ENCODE measurements around the gene DLG2.

Gene DLG2

DNA sequence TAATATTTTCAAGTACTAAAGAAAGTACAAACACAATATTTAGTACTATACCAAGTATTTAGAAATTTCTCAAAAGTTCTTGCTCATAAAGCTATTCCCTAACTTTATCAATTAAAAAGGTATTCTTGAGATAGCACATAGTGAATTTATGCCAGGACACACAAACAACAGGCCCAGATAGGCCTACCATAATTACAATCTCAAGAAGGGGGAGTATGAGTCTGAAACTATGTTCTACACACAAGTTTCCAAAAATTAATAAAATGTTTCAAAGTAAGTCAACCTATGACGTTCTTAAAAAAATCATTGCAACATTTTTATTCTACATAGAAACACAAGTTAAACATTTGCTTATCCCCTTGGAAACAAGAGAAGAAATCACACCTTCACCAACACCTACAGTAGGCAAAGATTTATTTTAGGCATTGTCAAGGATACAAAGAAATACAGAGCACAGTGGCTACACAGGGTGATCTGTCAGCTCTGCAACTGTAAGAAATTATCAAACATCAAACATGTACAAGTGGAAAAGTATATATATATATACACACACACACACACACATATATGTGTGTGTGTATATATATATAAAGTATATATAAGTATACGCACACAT is 1497.1 kb downstream of the DLG2 start:
- no peak for DNase-seq (ENCODE audit: low read depth in 2 of 2)

DNA sequence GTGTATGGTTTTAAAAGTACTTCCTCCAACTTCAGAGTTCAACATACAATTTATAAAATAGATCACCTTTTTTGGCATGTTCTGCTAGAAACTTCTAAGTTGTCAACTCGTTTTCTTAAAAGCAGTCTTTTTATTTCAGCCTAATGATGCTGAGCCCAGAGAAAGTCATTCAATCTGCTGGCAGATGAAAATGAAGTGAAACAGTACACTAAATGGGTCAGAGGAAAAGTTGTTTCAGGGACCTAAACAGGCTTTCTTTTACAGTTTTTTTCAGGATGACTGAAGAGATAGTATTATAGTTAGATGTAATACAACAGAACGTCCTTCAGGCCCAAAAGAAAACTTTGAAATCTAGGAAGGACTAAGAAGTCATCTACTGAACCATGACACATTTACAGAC is 1498.3 kb downstream of the DLG2 start:
- DNase-seq (ENCODE audit: low read depth in 2 of 2), result no peak

DNA sequence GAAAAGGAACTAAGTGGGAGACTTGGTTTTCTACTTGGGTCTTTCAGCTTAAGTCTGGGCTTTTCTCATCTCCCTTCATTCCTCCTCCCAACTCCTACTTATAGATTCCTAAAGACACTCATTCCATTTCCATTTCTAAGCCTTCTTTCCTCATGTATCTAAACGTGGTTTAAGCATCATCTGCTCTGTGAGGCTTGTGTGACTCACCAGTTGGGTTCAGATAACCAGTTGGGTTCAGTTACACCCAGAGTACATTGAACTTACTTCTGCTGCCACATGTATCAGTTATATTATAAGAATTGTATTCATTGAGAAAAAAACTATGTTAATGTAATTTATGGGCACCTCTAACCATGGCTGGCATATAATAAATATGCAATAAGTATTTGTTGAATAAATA is 1509.8 kb downstream of the DLG2 start:
- no peak for DNase-seq (ENCODE audit: low read depth in 2 of 2)

GRCh38 chr11:84106541-84106940 is 1520.6 kb downstream of the DLG2 start:
- DNase-seq (ENCODE audit: low read depth in 2 of 2), result no peak

- DNase-seq (ENCODE audit: low read depth in 2 of 2), result no peak
Measured at GRCh38 chr11:84105148-84105547, 1522.0 kb downstream of the DLG2 start.

DNA sequence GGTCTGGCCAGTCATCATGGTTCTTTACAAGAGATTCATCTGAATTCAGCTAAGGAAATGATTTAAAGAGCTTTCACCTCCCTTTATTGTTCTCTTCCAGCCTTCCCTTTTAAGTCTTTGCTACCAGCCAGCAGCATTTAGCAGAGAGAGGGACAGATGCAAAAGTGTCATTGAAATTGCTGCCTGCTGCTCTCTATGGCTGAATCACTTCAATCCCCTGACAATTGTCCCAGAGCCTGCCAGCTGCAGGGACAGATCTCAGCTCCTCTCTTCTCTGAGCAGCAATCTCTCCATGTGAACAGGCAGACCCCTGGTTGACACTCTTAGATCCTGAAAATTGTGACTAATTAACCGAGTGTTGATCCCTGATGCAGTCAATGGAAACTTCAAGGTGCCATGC is 1524.0 kb downstream of the DLG2 start:
- DNase-seq (ENCODE audit: low read depth in 2 of 2), result no peak

GRCh38 chr11:84097186-84097585 is 1530.0 kb downstream of the DLG2 start:
- no peak for DNase-seq (ENCODE audit: low read depth in 2 of 2)

DNA sequence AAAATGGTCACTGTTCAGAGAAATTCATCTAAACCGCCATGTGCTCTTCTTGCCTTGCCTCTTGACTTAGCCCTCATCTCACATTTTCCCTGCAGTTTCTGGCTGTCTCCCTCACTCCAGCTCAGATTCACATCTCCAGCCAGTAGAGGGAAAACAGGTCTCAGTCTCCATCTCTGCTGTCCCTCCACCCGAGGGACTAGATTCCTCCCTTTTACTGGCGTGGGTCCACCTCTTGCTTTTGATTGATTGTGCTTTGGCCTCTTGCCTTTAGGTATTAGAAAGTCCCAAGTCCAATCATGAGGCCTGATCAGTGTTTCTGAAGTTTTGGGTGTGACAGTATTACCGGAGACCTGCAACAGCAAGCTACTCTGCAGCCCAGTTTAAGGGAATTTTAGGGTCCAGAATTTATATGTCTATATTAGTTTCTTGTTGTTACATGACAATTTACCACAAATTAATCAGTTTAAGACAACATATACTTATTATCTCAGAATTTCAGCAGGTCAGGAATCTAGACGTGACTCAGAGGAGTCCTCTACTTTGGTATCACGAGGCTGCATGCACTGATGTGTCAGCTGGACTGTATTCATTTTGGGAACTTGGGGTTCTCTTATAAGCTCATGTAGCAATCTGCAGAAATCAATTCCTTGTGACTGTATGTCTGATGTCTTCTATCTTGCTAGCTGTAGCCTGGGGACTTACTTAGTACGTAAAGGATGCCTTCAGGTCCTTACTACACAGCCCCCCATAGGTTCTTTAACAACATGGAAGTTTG is 1535.7 kb downstream of the DLG2 start:
- no peak for DNase-seq (ENCODE audit: low read depth in 2 of 2)

- DNase-seq (ENCODE audit: low read depth in 2 of 2), result no peak
Measured at GRCh38 chr11:84089072-84090057, 1537.8 kb downstream of the DLG2 start.

GRCh38 chr11:84071851-84072250 is 1555.3 kb downstream of the DLG2 start:
- DNase-seq (ENCODE audit: low read depth in 2 of 2), result no peak

- DNase-seq (ENCODE audit: low read depth in 2 of 2), result no peak
Measured at GRCh38 chr11:84069048-84069447, 1558.1 kb downstream of the DLG2 start.

DNA sequence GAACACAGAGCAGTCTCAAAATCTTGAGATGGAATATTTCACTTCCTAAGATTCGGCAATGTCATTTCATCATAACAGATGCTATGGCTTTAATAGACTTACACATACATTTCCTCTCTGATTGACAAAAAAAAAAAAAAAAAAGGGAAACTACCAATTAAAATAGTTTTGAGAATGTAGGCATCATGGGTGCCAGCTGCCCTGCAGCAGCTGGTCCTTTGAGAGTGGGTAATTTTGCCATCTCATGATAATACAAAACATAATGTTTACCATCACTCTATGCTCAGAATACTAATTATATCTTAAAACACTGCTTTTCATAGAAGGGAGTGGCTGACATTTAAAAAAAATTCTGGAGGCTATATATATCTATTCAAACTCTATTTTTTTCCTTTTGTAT is 1565.4 kb downstream of the DLG2 start:
- no peak for DNase-seq (ENCODE audit: low read depth in 2 of 2)

DNA sequence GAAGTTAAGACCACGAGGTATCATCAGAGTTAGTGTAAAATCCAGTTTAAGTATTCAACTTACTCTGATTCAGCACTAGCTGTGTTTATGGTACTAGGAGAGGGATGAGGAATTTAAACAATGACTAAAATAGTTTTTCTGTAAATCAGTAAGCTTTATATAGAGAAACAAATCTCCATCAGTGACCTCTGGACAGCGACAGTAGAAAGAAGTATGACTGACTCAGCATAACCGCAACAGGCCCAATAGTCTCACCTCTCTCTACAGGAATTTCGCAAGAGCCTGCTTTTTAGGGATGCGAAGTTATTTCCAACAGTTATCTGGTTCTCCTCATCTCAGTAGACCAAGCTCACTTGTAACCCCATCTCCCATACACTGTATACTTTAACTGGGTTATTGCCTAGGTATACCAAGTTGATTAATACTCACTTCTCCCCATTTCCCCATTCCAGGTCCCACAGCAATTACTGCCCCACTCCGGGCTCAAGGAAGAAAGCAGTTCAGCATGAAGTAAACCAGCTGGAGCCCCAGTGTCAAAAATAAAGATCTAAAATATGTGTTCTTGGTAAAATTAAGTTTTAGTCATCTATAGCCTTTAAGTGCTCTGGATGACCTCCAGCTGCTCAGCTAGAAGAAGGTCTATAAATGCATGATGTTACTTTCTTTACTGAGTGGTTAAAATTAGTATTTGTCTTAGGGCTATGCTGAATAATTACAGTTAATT is 1570.3 kb downstream of the DLG2 start:
- DNase-seq (ENCODE audit: low read depth in 2 of 2), result no peak

GRCh38 chr11:84045146-84045545 is 1582.0 kb downstream of the DLG2 start:
- no peak for DNase-seq (ENCODE audit: low read depth in 2 of 2)

GRCh38 chr11:84044706-84045105 is 1582.4 kb downstream of the DLG2 start:
- no peak for DNase-seq (ENCODE audit: low read depth in 2 of 2)

DNA sequence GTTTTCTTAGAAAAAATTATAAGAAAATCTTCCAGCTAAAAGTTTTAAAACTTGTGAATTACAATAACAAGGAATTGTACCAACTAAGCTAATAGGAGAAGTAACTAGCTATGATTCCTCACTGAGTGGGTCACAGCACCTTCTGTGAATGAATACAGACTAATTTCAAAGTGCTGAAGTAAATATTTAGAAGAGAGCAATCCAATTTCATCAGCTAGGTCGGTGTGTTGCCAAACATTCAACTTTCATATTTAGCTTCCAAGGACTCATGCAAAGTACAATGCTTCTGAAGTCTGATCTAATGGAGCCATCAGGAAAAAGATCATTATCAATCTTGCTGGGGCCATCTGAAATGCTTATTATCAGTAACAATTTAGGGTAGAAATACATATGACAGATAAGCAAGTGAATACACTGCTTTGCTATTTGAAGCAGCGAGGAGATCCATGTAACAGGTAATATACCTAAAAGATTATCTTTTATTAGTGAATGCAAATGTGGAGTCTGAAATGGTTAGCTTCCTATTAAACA is 1590.4 kb downstream of the DLG2 start:
- DNase-seq (ENCODE audit: low read depth in 2 of 2), result no peak

DNA sequence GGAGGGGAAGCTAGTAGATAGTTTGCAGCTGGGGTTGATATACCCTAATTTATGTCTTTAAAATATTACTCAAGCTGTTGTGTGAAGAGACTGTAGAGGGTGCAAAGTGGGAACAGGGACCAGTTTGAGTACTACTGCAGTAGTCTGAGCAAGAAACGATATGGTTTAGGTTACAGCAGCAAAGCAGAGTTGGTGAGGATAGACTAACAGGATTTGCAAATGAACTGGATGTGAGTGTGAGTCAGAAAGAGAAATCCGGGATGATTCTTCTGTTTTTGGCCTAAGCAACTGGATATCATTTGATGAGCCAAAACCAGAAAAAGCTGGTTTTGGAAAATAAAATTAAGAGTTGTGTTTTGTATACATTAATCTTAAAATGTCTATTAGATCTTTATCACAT is 1591.5 kb downstream of the DLG2 start:
- DNase-seq (ENCODE audit: low read depth in 2 of 2), result no peak

DNA sequence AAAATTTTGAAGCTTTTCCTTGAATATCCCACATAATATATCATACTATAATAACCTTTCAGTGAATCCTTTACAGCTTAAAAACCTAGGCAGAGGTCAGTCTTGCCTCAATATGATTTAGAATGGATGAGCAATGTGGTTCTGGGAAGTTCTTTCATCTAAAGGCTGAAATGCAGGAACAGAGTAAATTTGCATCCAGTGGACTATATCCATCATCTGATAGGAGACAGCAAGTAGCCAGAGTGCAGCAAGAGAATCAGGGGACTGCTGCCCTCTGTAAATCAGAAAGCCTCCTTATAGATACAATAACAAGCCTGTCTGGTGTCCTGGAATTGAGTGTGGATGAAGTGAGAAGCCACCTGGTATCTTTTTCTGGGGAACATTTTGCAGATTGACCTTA is 1592.7 kb downstream of the DLG2 start:
- DNase-seq (ENCODE audit: low read depth in 2 of 2), result no peak

- DNase-seq (ENCODE audit: low read depth in 2 of 2), result no peak
Measured at GRCh38 chr11:84024266-84024665, 1602.9 kb downstream of the DLG2 start.

- DNase-seq (ENCODE audit: low read depth in 2 of 2), result no peak
Measured at GRCh38 chr11:84022695-84023094, 1604.4 kb downstream of the DLG2 start.

DNA sequence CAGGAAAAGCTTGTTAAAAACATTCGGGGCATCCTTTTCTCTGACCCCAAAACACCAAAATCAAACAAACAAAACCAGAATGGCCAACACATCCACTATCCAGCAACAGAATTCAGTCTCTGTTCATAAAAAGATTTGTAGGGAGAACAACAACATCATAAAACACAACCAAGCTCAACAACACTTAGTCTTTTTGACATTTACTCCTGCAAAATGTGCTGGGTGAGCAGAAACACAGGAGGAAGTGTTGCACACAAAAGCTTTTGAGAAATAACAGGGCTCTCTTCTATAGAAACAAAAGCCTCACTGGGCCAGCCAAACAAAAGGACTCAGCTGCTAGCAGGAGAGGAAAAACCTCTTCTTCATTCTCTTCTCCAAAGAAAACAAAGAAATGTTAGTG is 1604.9 kb downstream of the DLG2 start:
- DNase-seq (ENCODE audit: low read depth in 2 of 2), result no peak

DNA sequence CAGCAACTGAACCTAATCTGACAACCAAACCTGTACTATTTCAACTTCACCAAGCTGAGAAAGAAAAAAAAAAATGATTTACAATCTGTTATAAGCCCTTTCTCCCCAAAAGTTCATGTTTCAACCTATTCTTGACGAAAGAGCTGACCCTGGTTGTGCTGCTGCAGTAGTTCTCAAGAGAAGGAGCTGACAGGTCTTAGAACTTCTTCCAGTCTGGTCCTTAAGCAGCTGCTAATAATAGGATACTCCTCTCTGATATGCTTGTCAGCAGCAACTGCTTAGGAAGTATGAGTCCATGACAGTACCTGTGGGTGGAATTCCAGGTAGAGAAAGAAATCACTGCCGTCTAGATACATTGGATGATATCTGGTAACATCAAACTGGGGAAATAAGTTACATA is 1605.9 kb downstream of the DLG2 start:
- no peak for DNase-seq (ENCODE audit: low read depth in 2 of 2)

Data from activated CD4-positive, alpha-beta T cell treated with anti-CD3 and anti-CD28 coated beads for 24 hours (primary cell).